SH-SY5Y (cell line): ENCODE measurements around the gene STAMBPL1.

Experiments used
- GATA2 ChIP-seq: IDR thresholded peaks from 2 replicates; pipeline ENCODE4 v1.6.1; 2011; ENCODE audit warnings: mild to moderate bottlenecking, low read depth, low read length
- GATA3 ChIP-seq: IDR thresholded peaks from 2 replicates; pipeline ENCODE4 v1.6.1; 2011; ENCODE audit warnings: low read depth, mild to moderate bottlenecking, low read length, moderate library complexity

GRCh38 chr10:88916986-88917385 lies 36.9 kb downstream of the STAMBPL1 start:
- no peak for TF ChIP-seq GATA2
- TF ChIP-seq GATA3: no peak
